Lower leg skin (tissue), 4 donors: ENCODE measurements around the gene RPRML. TPM values are rescaled to one million over a fixed set of nuclear protein-coding genes. Genes with fewer than 3 reads are reported as not detected.

Experiments
- DNase-seq, 2 donors: peaks; one replicate each; pipeline ENCODE4 v3.0.0-alpha.2; 2019; ENCODE audit warnings: low spot score in 2 of 2
- H3K4me3 ChIP-seq: fragments of 200-600 bp; sonication (generic); 2 replicates; pipeline ENCODE4 v1.5.1; 2017; ENCODE audit warnings: mild to moderate bottlenecking, low read depth; ENCODE audit not compliant: poor library complexity, severe bottlenecking
- POLR2A ChIP-seq, 2 donors: fragments of 450-650 bp; IDR thresholded peaks; one replicate each; pipeline ENCODE4 v1.6.1; 2016 to 2017; ENCODE audit warnings: antibody characterized with exemption in 2 of 2, mild to moderate bottlenecking in 1 of 2, moderate library complexity in 1 of 2
- WGBS, 2 donors: methylation state at CpG; one replicate each; pipeline ENCODE4 v1.1.5; 2018; 5-methylcytosine and 5-hydroxymethylcytosine counted together
- intact Hi-C: fragments of 100-400 bp; cut with DNase I; formaldehyde crosslinking; loops from one replicate; pipeline ENCODE4 v1.15.0; 2023; ENCODE audit warnings: low total_unique reads
- total RNA-seq, 4 donors: library from RNA; depleted of rRNA; stranded (reverse); fragments of >200 nt; gene quantifications; one replicate each; pipeline ENCODE4 v1.1.0, GENCODE V29; 2016
- TF ChIP-seq, protein P1 (sequence below), 3 donors: fragments of 450-650 bp; IDR thresholded peaks; one replicate each; pipeline ENCODE4 v1.5.1; 2016; ENCODE audit warnings: antibody characterized with exemption in 3 of 3, mild to moderate bottlenecking in 3 of 3, moderate library complexity in 2 of 3

The RPRML gene
- total RNA-seq, 4 donors from 2014 or later: 3.2 to 9.9 (median 6.1) TPM

DNA sequence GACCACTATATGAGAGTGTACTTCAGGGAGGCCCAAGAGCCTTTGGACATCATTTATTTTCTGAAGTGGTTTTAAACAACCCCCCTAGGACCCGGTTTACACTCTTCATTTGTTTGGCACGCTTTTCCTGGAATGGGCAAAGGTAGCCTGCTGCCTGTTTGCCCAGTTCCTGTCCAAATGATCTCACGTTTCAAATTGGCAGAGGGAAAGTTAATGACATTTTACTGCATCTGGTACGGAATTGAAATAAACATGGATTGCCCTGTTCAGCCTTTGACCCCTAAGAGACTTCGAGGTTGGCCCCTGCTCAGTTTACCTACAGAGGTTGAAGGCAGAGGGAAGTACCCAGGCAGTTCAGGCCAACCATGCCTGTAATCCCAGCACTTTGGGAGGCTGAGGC, 5.8 kb upstream of the RPRML start:
- H3K4me3 ChIP-seq: no peak overlapping the region
- TF ChIP-seq POLR2A (IDR thresholded peaks at IDR 0.05): no peak
- TF ChIP-seq, protein P1, sequence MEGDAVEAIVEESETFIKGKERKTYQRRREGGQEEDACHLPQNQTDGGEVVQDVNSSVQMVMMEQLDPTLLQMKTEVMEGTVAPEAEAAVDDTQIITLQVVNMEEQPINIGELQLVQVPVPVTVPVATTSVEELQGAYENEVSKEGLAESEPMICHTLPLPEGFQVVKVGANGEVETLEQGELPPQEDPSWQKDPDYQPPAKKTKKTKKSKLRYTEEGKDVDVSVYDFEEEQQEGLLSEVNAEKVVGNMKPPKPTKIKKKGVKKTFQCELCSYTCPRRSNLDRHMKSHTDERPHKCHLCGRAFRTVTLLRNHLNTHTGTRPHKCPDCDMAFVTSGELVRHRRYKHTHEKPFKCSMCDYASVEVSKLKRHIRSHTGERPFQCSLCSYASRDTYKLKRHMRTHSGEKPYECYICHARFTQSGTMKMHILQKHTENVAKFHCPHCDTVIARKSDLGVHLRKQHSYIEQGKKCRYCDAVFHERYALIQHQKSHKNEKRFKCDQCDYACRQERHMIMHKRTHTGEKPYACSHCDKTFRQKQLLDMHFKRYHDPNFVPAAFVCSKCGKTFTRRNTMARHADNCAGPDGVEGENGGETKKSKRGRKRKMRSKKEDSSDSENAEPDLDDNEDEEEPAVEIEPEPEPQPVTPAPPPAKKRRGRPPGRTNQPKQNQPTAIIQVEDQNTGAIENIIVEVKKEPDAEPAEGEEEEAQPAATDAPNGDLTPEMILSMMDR (IDR thresholded peaks at IDR 0.05): no peak
- no peak for DNase-seq
- WGBS, 2 donors: 60 to 62% methylated on average over 5 of the region's 5 CpGs
- intact Hi-C loops: no loop called here

DNA sequence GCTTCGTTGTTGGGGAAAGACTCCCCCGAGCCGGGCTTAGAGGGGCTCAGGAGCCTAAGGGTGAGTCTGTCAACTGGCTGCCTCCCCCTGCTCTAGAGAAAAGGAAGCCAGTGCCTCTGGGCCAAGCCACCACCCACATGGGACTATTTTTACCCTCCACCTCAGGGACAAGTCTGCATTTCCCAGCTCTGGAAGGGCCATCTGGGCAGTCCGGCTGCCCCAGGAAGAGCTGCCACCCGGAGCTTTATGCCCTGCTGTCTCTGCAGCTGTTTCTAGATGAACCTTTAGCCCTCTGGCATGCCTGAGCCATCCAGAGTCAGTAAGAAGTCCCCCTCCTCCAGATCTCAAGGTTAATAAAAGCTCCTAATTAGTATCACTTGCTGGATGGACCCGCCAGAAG, 5.3 kb upstream of the RPRML start:
- no peak for TF ChIP-seq POLR2A (IDR thresholded peaks at IDR 0.05)
- TF ChIP-seq, protein P1 (IDR thresholded peaks at IDR 0.05): no peak
- WGBS, 2 donors: 69 to 92% methylated on average over 6 of the region's 6 CpGs
- no peak for DNase-seq
- H3K4me3 ChIP-seq: no peak overlapping the region
- intact Hi-C loops: no loop called here

DNA sequence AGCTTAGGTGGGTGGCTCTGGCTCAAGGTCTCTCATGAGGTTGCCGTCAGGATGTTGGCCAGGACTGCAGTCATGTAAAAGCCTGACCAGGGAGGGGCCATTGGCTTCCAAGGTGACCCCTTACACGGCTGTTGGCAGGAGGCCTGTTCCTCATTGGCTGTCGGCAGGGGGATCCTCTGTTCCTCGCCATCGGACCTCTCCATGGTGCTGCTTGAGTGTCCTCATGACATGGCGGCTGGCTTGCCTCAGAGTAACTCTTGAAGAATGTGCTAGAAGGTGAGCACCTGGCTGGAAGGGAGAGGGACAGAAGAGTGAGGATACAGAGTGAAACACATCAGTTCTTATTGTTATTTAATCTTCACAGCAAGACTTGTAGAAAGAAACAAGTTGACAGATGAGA, 4.7 kb upstream of the RPRML start:
- WGBS, 2 donors: 75 to 82% methylated on average over 6 of the region's 6 CpGs
- intact Hi-C loops: no loop called here
- no peak overlapping the region for H3K4me3 ChIP-seq
- TF ChIP-seq, protein P1 (IDR thresholded peaks at IDR 0.05): no peak
- no peak for TF ChIP-seq POLR2A (IDR thresholded peaks at IDR 0.05)
- DNase-seq: no peak

DNA sequence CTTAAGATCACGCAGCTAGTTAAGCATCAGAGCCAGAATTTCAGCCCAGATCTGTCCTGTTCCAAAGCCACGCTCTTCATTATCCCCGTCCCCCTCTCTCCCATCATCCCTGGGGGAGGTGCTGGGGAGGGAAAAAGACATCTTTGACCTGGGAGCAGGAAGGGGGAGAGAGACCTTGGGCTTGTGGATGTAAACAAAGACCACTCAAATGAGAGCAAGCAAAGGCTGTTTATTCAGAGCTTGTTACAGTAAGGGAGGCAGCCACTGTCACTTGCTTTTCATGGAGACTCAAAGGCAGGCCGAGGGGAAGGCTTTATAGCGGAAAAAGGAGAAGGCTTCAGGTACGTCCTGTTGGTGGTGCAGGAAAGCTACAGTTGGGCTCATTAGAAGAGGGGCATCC, 3.5 kb upstream of the RPRML start:
- DNase-seq: no peak
- intact Hi-C loops: no loop called here
- no peak for TF ChIP-seq POLR2A (IDR thresholded peaks at IDR 0.05)
- TF ChIP-seq, protein P1 (IDR thresholded peaks at IDR 0.05): no peak
- WGBS, 2 donors: 89 to 94% methylated on average over 6 of the region's 6 CpGs
- H3K4me3 ChIP-seq: no peak overlapping the region

DNA sequence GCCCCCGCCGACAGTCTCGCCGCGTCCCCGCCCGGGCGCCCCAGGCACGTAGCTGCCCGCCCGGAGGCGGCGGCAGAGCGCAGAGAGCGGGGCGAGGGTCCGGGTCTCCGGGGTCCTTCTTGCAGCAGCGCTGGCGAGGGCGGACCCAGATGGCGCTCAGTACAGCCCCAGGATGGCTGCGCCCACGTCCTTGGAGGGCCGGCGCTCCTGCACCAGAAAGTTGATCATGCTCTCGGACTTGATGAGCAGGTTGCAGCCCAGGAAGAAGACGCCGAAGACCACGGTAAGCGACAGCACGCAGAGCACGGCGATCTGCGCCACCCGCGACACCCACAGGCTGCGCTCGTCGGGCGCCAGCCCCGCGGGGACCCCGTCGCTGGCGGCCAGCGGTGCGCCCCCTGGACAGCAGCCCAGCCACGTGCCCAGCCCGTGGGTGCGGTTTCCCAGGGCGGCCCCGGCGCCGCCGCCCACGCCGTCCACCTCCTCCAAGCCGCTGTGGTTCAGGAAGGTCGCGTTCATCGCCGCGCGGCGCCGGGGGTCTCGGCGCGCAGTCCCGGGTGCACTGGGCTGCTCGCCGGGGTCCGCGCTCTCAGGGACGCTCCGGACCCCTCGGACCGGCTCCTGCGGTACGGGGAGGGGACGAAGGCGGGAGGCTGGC, 435 bp downstream of the RPRML start:
- no peak for TF ChIP-seq POLR2A (IDR thresholded peaks at IDR 0.05)
- TF ChIP-seq, protein P1 (IDR thresholded peaks at IDR 0.05): no peak
- WGBS, 2 donors: 1 to 2% methylated on average over 29 to 33 of the region's 83 CpGs
- intact Hi-C loops: no loop called here
- no peak for DNase-seq
- peak overlapping the region; percentile 43 for H3K4me3 ChIP-seq
